Measurements from ENCODE around the gene ACTL7B.

DNA sequence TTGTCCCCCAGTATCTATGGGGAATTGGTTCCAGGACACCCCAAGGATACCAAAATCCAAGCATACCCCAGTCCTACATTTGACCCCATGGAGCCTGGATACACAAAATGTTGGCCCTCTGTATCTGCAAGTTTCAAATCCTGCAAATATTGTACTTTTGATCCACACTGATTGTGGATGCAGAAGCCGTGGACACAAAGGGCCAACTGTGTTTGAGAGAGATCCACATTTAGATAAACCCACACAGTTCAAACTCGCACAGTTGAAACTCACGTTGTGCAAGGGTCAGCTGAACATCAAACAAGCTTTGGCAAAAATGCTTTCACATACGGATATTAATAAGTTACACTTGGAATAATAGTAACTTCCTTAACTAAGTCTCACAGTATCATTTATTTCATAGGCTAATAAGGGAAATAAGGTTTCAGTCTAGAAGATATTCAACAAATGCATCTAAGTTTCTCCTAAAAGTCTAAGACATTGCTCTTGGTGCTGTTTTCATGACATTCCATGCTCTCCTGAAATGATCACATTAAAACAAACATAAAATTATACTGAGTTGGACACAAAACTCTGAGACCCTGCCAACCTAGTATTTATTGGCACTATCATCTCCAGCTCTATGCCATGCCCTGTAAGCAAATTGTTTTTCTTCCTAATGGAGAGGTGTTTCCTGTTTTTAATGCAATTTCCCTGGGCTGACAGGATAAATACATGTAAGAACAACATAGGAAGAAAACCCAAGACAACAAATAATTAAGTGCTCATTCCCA, 38.6 kb upstream of the ACTL7B start:
- TF ChIP-seq POLR2A (IDR thresholded peaks at IDR 0.05; ENCODE audit: low read depth) (no peak), POLR2AphosphoS5 (IDR thresholded peaks at IDR 0.05) (no peak), CTCF (IDR thresholded peaks at IDR 0.05) (no peak), EP300 (IDR thresholded peaks at IDR 0.05) (no peak)
